Mesenchymal stem cell (in vitro differentiated cells and primary cell): ENCODE data around the gene DAD1.

Experiments
- DNase-seq: peaks from one replicate; pipeline ENCODE4 v3.0.0-alpha.2; 2013
- H2AFZ ChIP-seq: one replicate; pipeline ENCODE4 v1.6.1; 2013; ENCODE audit warnings: low read depth, mild to moderate bottlenecking, control low read depth, inconsistent platforms, low read length, moderate library complexity
- H2AK5ac ChIP-seq: 2 replicates; pipeline ENCODE4 v1.6.1; 2013; ENCODE audit warnings: low read length, moderate library complexity, mild to moderate bottlenecking, inconsistent platforms; ENCODE audit not compliant: severe bottlenecking
- H2BK120ac ChIP-seq: one replicate; pipeline ENCODE4 v1.6.1; 2013; ENCODE audit warnings: low read depth, mild to moderate bottlenecking, inconsistent platforms, low read length, moderate library complexity
- H2BK12ac ChIP-seq, 2 experiments: one replicate each; pipeline ENCODE4 v1.6.1; 2013; ENCODE audit warnings: inconsistent platforms in 2 of 2, low read length in 2 of 2, mild to moderate bottlenecking in 2 of 2, moderate library complexity in 2 of 2, control low read depth in 1 of 2
- H2BK15ac ChIP-seq: one replicate; pipeline ENCODE4 v1.6.1; 2013; ENCODE audit warnings: mild to moderate bottlenecking, low read depth, inconsistent platforms; ENCODE audit not compliant: poor library complexity, severe bottlenecking
- H2BK5ac ChIP-seq: 2 replicates; pipeline ENCODE4 v1.6.1; 2013; ENCODE audit warnings: low read depth, mild to moderate bottlenecking, low read length, control low read depth, inconsistent platforms; ENCODE audit not compliant: poor library complexity, severe bottlenecking
- H3K14ac ChIP-seq, 2 experiments: one replicate each; pipeline ENCODE4 v1.6.1; 2013; ENCODE audit warnings: inconsistent platforms in 2 of 2, low read length in 2 of 2, control low read depth in 1 of 2, mild to moderate bottlenecking in 1 of 2, moderate library complexity in 1 of 2
- H3K18ac ChIP-seq, 2 experiments: one replicate each; pipeline ENCODE4 v1.6.1; 2013; ENCODE audit warnings: inconsistent platforms in 2 of 2, low read length in 2 of 2, control low read depth in 1 of 2, low read depth in 1 of 2, mild to moderate bottlenecking in 1 of 2
- H3K23ac ChIP-seq, 2 experiments: one replicate each; pipeline ENCODE4 v1.6.1; 2013; ENCODE audit warnings: inconsistent platforms in 2 of 2, low read length in 2 of 2, mild to moderate bottlenecking in 2 of 2, moderate library complexity in 2 of 2, control low read depth in 1 of 2
- H3K27ac ChIP-seq: 2 replicates; pipeline ENCODE4 v1.5.1; 2013; ENCODE audit warnings: mild to moderate bottlenecking, moderate library complexity, low read length, control low read depth, inconsistent platforms; ENCODE audit not compliant: poor library complexity, severe bottlenecking
- H3K27me3 ChIP-seq, 2 experiments: 2 replicates each; pipeline versions ENCODE4 v1.6.1 to v1.7.0; 2013; ENCODE audit warnings: low read length in 2 of 2, mild to moderate bottlenecking in 2 of 2, moderate library complexity in 2 of 2, control low read depth in 1 of 2, inconsistent platforms in 1 of 2; ENCODE audit not compliant: control insufficient read depth in 1 of 2, insufficient read depth in 1 of 2
- H3K36me3 ChIP-seq, 2 experiments: 2 replicates each; pipeline versions ENCODE4 v1.6.1 to v1.7.0; 2013; ENCODE audit warnings: low read length in 2 of 2, control low read depth in 1 of 2, inconsistent platforms in 1 of 2, low read depth in 1 of 2, mild to moderate bottlenecking in 1 of 2; ENCODE audit not compliant: insufficient read depth in 2 of 2, control insufficient read depth in 1 of 2
- H3K4ac ChIP-seq, 2 experiments: one replicate each; pipeline ENCODE4 v1.6.1; 2013; ENCODE audit warnings: inconsistent platforms in 2 of 2, low read length in 2 of 2, mild to moderate bottlenecking in 2 of 2, moderate library complexity in 2 of 2, control low read depth in 1 of 2, low read depth in 1 of 2
- H3K4me1 ChIP-seq: 2 replicates; pipeline ENCODE4 v1.6.1; 2013; ENCODE audit warnings: low read depth, low read length, control low read depth; ENCODE audit not compliant: control insufficient read depth, insufficient read depth
- H3K4me2 ChIP-seq: 2 replicates; pipeline ENCODE4 v1.6.1; 2013; ENCODE audit warnings: low read length, mild to moderate bottlenecking, inconsistent platforms; ENCODE audit not compliant: poor library complexity, severe bottlenecking
- H3K4me3 ChIP-seq, 2 experiments: 2 replicates each; pipeline versions ENCODE4 v1.5.1 to v1.7.0; 2013; ENCODE audit warnings: low read length in 2 of 2, mild to moderate bottlenecking in 2 of 2, control low read depth in 1 of 2, low read depth in 1 of 2; ENCODE audit not compliant: insufficient read depth in 1 of 2
- H3K79me1 ChIP-seq: replicated peaks from 2 replicates; pipeline ENCODE4 v1.6.1; 2013; ENCODE audit warnings: mild to moderate bottlenecking, control low read depth, low read length, inconsistent platforms; ENCODE audit not compliant: poor library complexity, severe bottlenecking
- H3K9ac ChIP-seq: 2 replicates; pipeline ENCODE4 v1.7.0; 2013; ENCODE audit warnings: mild to moderate bottlenecking, low read length, moderate library complexity
- H3K9me3 ChIP-seq: 2 replicates; pipeline ENCODE4 v1.7.0; 2013; ENCODE audit warnings: mild to moderate bottlenecking, low read length; ENCODE audit not compliant: control insufficient read depth
- H4K8ac ChIP-seq: one replicate; pipeline ENCODE4 v1.6.1; 2013; ENCODE audit warnings: inconsistent platforms, mild to moderate bottlenecking, low read length, moderate library complexity
- H4K91ac ChIP-seq: one replicate; pipeline ENCODE4 v1.6.1; 2013; ENCODE audit warnings: mild to moderate bottlenecking, low read length, inconsistent platforms
- WGBS: methylation state at CpG from one replicate; pipeline ENCODE4 v1.1.7; 2013; ENCODE audit warnings: mixed read lengths; 5-methylcytosine and 5-hydroxymethylcytosine counted together

Gene DAD1

DNA sequence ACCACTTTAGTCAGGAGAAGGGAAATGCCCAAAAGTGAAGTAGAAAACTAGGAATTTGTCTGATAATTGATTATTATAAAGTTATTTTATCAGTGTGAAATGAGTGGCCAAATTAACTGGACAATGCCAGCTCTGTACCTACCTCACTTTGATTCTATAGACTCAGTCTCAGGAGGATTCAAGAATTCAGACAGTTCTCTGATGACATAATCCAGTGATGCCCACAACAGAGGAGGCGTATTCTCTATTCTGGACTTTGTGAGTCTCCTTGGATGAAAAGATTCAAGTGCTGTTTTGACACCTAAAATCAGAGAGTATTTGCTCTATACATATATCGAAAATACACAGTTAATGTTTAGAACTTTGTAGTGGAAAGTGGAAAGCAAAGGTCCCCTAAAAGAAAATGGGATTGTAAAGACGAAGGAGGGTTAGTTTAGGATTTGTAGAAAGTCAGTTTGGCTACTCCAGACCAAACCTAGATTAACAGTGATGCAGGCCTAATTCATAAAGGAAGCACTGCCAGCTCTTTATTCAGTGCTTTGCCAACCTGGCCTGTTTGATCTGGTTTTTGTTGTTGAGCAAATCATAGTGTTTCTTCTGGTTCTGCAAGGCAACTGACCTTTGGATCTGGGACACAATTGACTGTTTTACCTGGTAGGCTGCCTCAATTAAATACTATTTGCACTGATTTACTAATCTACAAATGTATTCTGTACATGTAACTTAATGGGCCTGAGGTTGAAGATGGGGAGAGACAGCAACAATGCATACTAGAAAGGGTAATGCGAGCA, 67.4 kb downstream of the DAD1 start:
- Histone ChIP-seq H4K8ac (no peak overlapping the region), H2BK120ac (no peak overlapping the region), H4K91ac (no peak overlapping the region), H3K14ac (no peak overlapping the region), H3K4me1 (no peaks in the 10 kb centered on the region), H2BK5ac (no peak overlapping the region), H2BK15ac (no peak overlapping the region), H3K4ac (no peak overlapping the region), H3K27me3 (no peaks in the 10 kb centered on the region), H3K27ac (no peak overlapping the region), H2BK12ac (no peak overlapping the region), H3K36me3 (no peaks in the 10 kb centered on the region), H3K23ac (no peak overlapping the region), H3K9me3 (no peaks in the 10 kb centered on the region), H3K9ac (no peak overlapping the region), H3K79me1 (no peaks in the 10 kb centered on the region), H2AFZ (no peak overlapping the region), H2AK5ac (no peak overlapping the region), H3K4me3 (no peak overlapping the region), H3K4me2 (no peak overlapping the region), H3K18ac (no peak overlapping the region)
- DNase-seq, result no peak
- WGBS, result 91% methylated on average over 3 of the region's 4 CpGs

DNA sequence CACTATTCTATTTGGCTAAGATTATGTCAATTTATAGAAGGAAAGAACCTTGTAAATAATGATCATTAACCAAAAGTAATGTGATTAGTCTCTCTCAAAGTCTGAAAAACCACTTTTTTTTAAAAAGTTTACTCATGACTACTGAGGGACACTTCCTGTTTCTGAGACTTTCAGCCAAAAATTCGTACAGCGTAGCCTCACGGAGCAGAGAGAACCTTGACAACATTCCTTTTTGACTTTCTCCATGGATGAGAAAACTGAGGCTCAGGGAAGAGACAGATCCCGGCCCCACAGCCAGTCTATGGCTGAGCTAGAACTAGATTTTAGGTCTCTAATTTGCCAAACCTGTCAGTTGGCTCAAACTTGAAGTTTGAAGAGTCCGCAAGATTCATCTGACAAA, 68.2 kb downstream of the DAD1 start:
- H2AFZ ChIP-seq, result peak overlapping the region; percentile 67
- no peak overlapping the region for H4K8ac ChIP-seq
- H4K91ac ChIP-seq, result no peak overlapping the region
- DNase-seq, result no peak
- H2BK15ac ChIP-seq, result no peak overlapping the region
- peak overlapping the region in 1 of 2 experiments; percentile 25 for H2BK12ac ChIP-seq
- no peak overlapping the region for H3K23ac ChIP-seq
- H3K27ac ChIP-seq, result no peak overlapping the region
- H3K36me3 ChIP-seq, result no peaks in the 10 kb centered on the region
- 74% methylated on average over 5 of the region's 5 CpGs for WGBS
- H3K9me3 ChIP-seq, result no peaks in the 10 kb centered on the region
- peak overlapping the region in 1 of 2 experiments; percentile 76 for H3K4ac ChIP-seq
- H2BK5ac ChIP-seq, result no peak overlapping the region
- no peaks in the 10 kb centered on the region for H3K4me1 ChIP-seq
- peak overlapping the region in 1 of 2 experiments; percentile 12 for H3K18ac ChIP-seq
- H3K4me2 ChIP-seq, result no peak overlapping the region
- H2AK5ac ChIP-seq, result peak overlapping the region; percentile 16
- peak overlapping the region; percentile 23 for H3K9ac ChIP-seq
- H3K27me3 ChIP-seq, result peaks cover 0 to 4% of the 10 kb centered on the region in 2 experiments
- H3K14ac ChIP-seq, result no peak overlapping the region
- H2BK120ac ChIP-seq, result no peak overlapping the region
- no peaks in the 10 kb centered on the region for H3K79me1 ChIP-seq
- no peak overlapping the region for H3K4me3 ChIP-seq

DNA sequence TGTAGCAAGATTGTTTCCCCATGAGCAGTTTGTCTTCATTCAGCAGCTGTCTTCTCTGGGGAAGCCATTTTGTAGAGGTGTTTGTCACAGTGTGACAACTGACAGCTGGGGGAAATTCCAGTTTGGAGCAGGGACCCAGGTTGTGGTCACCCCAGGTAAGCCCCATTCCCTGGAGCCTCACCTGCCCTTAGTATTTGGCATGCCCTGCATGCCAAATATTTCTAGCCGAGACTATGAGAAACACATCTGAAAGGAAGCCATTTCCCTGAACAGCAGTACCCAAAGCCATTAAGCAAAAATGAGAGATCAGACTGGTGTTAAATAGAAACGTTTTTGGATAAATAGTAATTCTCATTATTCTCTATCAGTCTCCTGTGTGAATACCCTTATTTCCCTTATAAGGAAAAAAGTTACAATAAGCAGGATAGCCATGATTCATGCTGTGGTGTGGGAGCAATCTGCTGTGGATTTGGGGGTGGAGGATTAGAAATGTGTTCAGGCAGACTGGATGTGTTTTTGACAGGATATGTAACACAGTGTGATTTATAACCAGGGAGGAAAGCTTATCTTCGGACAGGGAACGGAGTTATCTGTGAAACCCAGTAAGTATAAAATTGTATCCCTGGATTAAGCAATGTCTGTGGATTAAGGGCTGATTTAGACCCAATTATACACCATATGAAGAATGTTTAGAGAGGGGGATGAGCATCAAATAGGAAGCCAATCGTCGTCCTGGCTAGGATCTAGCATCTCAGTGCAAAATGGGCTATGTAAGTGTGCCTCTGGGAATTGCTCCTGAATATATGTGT, 68.9 kb downstream of the DAD1 start:
- H3K23ac ChIP-seq, result no peak overlapping the region
- peak overlapping the region; percentile 55 for H2BK120ac ChIP-seq
- no peaks in the 10 kb centered on the region for H3K79me1 ChIP-seq
- H4K8ac ChIP-seq, result peak overlapping the region; percentile 50
- no peaks in the 10 kb centered on the region for H3K4me1 ChIP-seq
- H2BK15ac ChIP-seq, result no peak overlapping the region
- H3K36me3 ChIP-seq, result no peaks in the 10 kb centered on the region
- H2BK5ac ChIP-seq, result no peak overlapping the region
- H2BK12ac ChIP-seq, result peak overlapping the region in 1 of 2 experiments; percentile 89
- peak overlapping the region; percentile 47 to 61 for H3K18ac ChIP-seq
- H3K4ac ChIP-seq, result peak overlapping the region in 1 of 2 experiments; percentile 90
- peaks cover 0 to 12% of the 10 kb centered on the region in 2 experiments for H3K27me3 ChIP-seq
- no peak overlapping the region for H3K14ac ChIP-seq
- H2AK5ac ChIP-seq, result peak overlapping the region; percentile 31
- H3K9me3 ChIP-seq, result no peaks in the 10 kb centered on the region
- DNase-seq, result peak; percentile 73
- H3K4me2 ChIP-seq, result no peak overlapping the region
- H4K91ac ChIP-seq, result no peak overlapping the region
- peak overlapping the region; percentile 23 for H3K9ac ChIP-seq
- 11% methylated on average over 4 of the region's 6 CpGs for WGBS
- peak overlapping the region in 1 of 2 experiments; percentile 33 for H3K4me3 ChIP-seq
- no peak overlapping the region for H3K27ac ChIP-seq
- no peak overlapping the region for H2AFZ ChIP-seq

DNA sequence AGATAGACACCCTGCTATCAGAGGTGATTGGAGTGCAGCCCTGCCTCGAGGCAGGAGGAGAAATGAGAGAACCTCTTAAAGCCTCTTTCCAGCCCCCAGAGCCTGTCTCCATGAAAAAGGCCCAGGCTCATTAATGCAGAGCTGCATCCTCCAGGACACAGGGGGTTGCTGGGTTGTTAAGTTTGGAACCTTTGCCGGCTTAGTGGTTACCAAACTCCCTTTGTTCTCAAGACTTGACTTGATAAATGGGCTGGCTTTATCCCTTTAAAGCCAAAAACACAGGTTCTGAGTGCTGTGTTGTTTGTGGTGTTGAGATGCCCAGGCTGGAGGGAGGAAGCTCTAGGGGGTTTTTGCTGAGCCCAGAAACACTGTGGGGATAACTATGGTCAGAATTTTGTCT, 71.0 kb downstream of the DAD1 start:
- H3K4me1 ChIP-seq, result no peaks in the 10 kb centered on the region
- DNase-seq, result no peak
- H3K9me3 ChIP-seq, result no peaks in the 10 kb centered on the region
- no peak overlapping the region for H2BK120ac ChIP-seq
- no peak overlapping the region for H2AFZ ChIP-seq
- peaks cover 0 to 12% of the 10 kb centered on the region in 2 experiments for H3K27me3 ChIP-seq
- no peak overlapping the region for H2AK5ac ChIP-seq
- no peaks in the 10 kb centered on the region for H3K79me1 ChIP-seq
- no peak overlapping the region for H2BK5ac ChIP-seq
- no peak overlapping the region for H3K9ac ChIP-seq
- no peak overlapping the region for H2BK12ac ChIP-seq
- no peak overlapping the region for H2BK15ac ChIP-seq
- no peak overlapping the region for H3K23ac ChIP-seq
- H3K4me2 ChIP-seq, result no peak overlapping the region
- H3K4me3 ChIP-seq, result no peak overlapping the region
- peak overlapping the region; percentile 29 for H4K8ac ChIP-seq
- H3K18ac ChIP-seq, result no peak overlapping the region
- no peaks in the 10 kb centered on the region for H3K36me3 ChIP-seq
- H3K4ac ChIP-seq, result no peak overlapping the region
- no peak overlapping the region for H3K27ac ChIP-seq
- H3K14ac ChIP-seq, result no peak overlapping the region
- 41% methylated on average over 2 of the region's 2 CpGs for WGBS
- peak overlapping the region; percentile 22 for H4K91ac ChIP-seq
